ENCODE results near the gene C1orf174.

C1orf174 gene

GRCh38 chr1:3895951-3896325 lies 4.1 kb downstream of the C1orf174 start:
- Histone ChIP-seq H3K9me3 (replicated peaks; ENCODE audit: insufficient read depth, low read length) (no peaks in the 10 kb centered on the region), H3K4me3 (ENCODE audit: low read length) (no peak overlapping the region), H3K4me2 (ENCODE audit: low read depth, low read length) (no peak overlapping the region), H4K20me1 (ENCODE audit: insufficient read depth, low read length) (no peaks in the 10 kb centered on the region), H2AFZ (ENCODE audit: low read length) (no peak overlapping the region), H3F3A (ENCODE audit: insufficient read depth, low read length) (peaks cover 14% of the 10 kb centered on the region; the same call in 1 of the 2 replicates), H3K9me2 (replicated peaks; ENCODE audit: insufficient read depth, low read length) (no peaks in the 10 kb centered on the region), H3K79me2 (ENCODE audit: low read length) (peaks cover 68% of the 10 kb centered on the region), H3K27me3 (replicated peaks; ENCODE audit: insufficient read depth, low read length) (no peaks in the 10 kb centered on the region), H3K27ac (ENCODE audit: low read length) (no peak overlapping the region), H3K36me3 (replicated peaks; ENCODE audit: insufficient read depth, low read length) (no peaks in the 10 kb centered on the region), H3K4me1 (ENCODE audit: low read length) (0 out of 2 replicates have a peak, but pooled peaks cover 7% of the 10 kb centered on the region), H3K9ac (ENCODE audit: low read length) (no peak overlapping the region)
- TF ChIP-seq EZH2phosphoT487 (IDR thresholded peaks at IDR 0.05; ENCODE audit: low read length) (no peak), EZH2 (optimal IDR thresholded peaks at IDR 0.05; ENCODE audit: low read depth, low read length) (no peak), CTCF (IDR thresholded peaks at IDR 0.05; ENCODE audit: low read length) (no peak)
- no peak for DNase-seq

- Histone ChIP-seq H3K4me3 (ENCODE audit: low read length) (no peak overlapping the region), H3F3A (ENCODE audit: insufficient read depth, low read length) (peaks cover 10% of the 10 kb centered on the region; the same call in 1 of the 2 replicates), H3K4me1 (ENCODE audit: low read length) (0 out of 2 replicates have a peak, but pooled peaks cover 7% of the 10 kb centered on the region), H3K27ac (ENCODE audit: low read length) (no peak overlapping the region), H3K27me3 (replicated peaks; ENCODE audit: insufficient read depth, low read length) (no peaks in the 10 kb centered on the region), H3K9me2 (replicated peaks; ENCODE audit: insufficient read depth, low read length) (no peaks in the 10 kb centered on the region), H3K79me2 (ENCODE audit: low read length) (peaks cover 68% of the 10 kb centered on the region), H3K4me2 (ENCODE audit: low read depth, low read length) (no peak overlapping the region), H3K36me3 (replicated peaks; ENCODE audit: insufficient read depth, low read length) (no peaks in the 10 kb centered on the region; the same call in 1 of the 2 replicates), H4K20me1 (ENCODE audit: insufficient read depth, low read length) (no peaks in the 10 kb centered on the region), H3K9me3 (replicated peaks; ENCODE audit: insufficient read depth, low read length) (no peaks in the 10 kb centered on the region), H2AFZ (ENCODE audit: low read length) (no peak overlapping the region), H3K9ac (ENCODE audit: low read length) (no peak overlapping the region)
- no peak for TF ChIP-seq EZH2phosphoT487 (IDR thresholded peaks at IDR 0.05; ENCODE audit: low read length)
- no peak for TF ChIP-seq CTCF (IDR thresholded peaks at IDR 0.05; ENCODE audit: low read length)
- no peak for TF ChIP-seq EZH2 (optimal IDR thresholded peaks at IDR 0.05; ENCODE audit: low read depth, low read length)
- DNase-seq, result no peak
Observed at GRCh38 chr1:3895279-3895950, 4.7 kb downstream of the C1orf174 start.

- Histone ChIP-seq H3K9ac (ENCODE audit: low read length) (no peak overlapping the region), H3K79me2 (ENCODE audit: low read length) (peaks cover 66% of the 10 kb centered on the region), H3F3A (ENCODE audit: insufficient read depth, low read length) (peaks cover 6% of the 10 kb centered on the region; the same call in 1 of the 2 replicates), H2AFZ (ENCODE audit: low read length) (no peak overlapping the region), H4K20me1 (ENCODE audit: insufficient read depth, low read length) (no peaks in the 10 kb centered on the region), H3K4me1 (ENCODE audit: low read length) (0 out of 2 replicates have a peak, but pooled peaks cover 7% of the 10 kb centered on the region), H3K9me2 (replicated peaks; ENCODE audit: insufficient read depth, low read length) (no peaks in the 10 kb centered on the region), H3K9me3 (replicated peaks; ENCODE audit: insufficient read depth, low read length) (no peaks in the 10 kb centered on the region), H3K27ac (ENCODE audit: low read length) (no peak overlapping the region), H3K4me3 (ENCODE audit: low read length) (no peak overlapping the region), H3K4me2 (ENCODE audit: low read depth, low read length) (no peak overlapping the region), H3K27me3 (replicated peaks; ENCODE audit: insufficient read depth, low read length) (no peaks in the 10 kb centered on the region), H3K36me3 (replicated peaks; ENCODE audit: insufficient read depth, low read length) (no peaks in the 10 kb centered on the region; the same call in 1 of the 2 replicates)
- no peak for DNase-seq
- TF ChIP-seq EZH2phosphoT487 (IDR thresholded peaks at IDR 0.05; ENCODE audit: low read length), result no peak
- no peak for TF ChIP-seq EZH2 (optimal IDR thresholded peaks at IDR 0.05; ENCODE audit: low read depth, low read length)
- TF ChIP-seq CTCF (IDR thresholded peaks at IDR 0.05; ENCODE audit: low read length), result no peak
Observed at GRCh38 chr1:3894626-3895278, 5.3 kb downstream of the C1orf174 start.

Measured in MM.1S (cell line).